Astrocyte of the cerebellum (primary cell): ENCODE results near the gene CASS4.

Experiments used
- DNase-seq: peaks from one replicate; pipeline ENCODE4 v3.0.0-alpha.2; 2011; ENCODE audit warnings: low read depth
- H3K4me3 ChIP-seq: 2 replicates; pipeline ENCODE4 v1.5.1; 2011; ENCODE audit warnings: mild to moderate bottlenecking, low read depth, low read length, moderate library complexity
- CTCF ChIP-seq: IDR thresholded peaks from 2 replicates; pipeline ENCODE4 v1.5.1; 2012; ENCODE audit warnings: low read length, low read depth, moderate library complexity, mild to moderate bottlenecking; ENCODE audit errors: missing control alignments
- in situ Hi-C: cut with HindIII; loops from 2 replicates; pipeline ENCODE4 v1.10.0; 2017; ENCODE audit warnings: low sequenced_read_pairs

CASS4 gene

GRCh38 chr20:56391596-56392131, 20.4 kb upstream of the CASS4 start:
- no peak for DNase-seq
- no peak for TF ChIP-seq CTCF
- H3K4me3 ChIP-seq = peak overlapping the region; percentile 85
- in situ Hi-C loops = no loop called here

- in situ Hi-C loops = no loop called here
- peak; percentile 100 for DNase-seq
- peak within 1 kb of the TSS; percentile 85 for H3K4me3 ChIP-seq
- no peak for TF ChIP-seq CTCF
Measured at GRCh38 chr20:56392132-56392880, 19.8 kb upstream of the CASS4 start, which contains the start of the genes AURKA and CSTF1. TSS of gene AURKA (minus strand) at chr20:56392215. CDS start at chr20:56388197, 4,018 bp downstream. TSS of gene CSTF1 (plus strand) at chr20:56392645. CDS start at chr20:56395553, 2,908 bp downstream.

GRCh38 chr20:56392881-56393482, 19.1 kb upstream of the CASS4 start:
- in situ Hi-C loops = no loop called here
- no peak for DNase-seq
- peak overlapping the region; percentile 85 for H3K4me3 ChIP-seq
- no peak for TF ChIP-seq CTCF

- TF ChIP-seq CTCF = no peak
- in situ Hi-C loops = no loop called here
- DNase-seq = no peak
- H3K4me3 ChIP-seq = peak overlapping the region; percentile 85
Measured at GRCh38 chr20:56393653-56394052, 18.4 kb upstream of the CASS4 start.

GRCh38 chr20:56395166-56395565, 16.9 kb upstream of the CASS4 start:
- in situ Hi-C loops = no loop called here
- DNase-seq = no peak
- no peak for TF ChIP-seq CTCF
- no peak overlapping the region for H3K4me3 ChIP-seq

GRCh38 chr20:56400001-56400640, 11.9 kb upstream of the CASS4 start:
- TF ChIP-seq CTCF = peak; percentile 80
- in situ Hi-C loops = no loop called here
- no peak overlapping the region for H3K4me3 ChIP-seq
- DNase-seq = peak; percentile 80
